Ectodermal cell (in vitro differentiated cells): ENCODE measurements around the gene TTLL10.
"Not testable (repeated sequence)": the region's sequence is repeated elsewhere in the genome, so short reads cannot be mapped to it uniquely, and the experiment has no call there.

Source experiments
- H3K27ac ChIP-seq: 2 replicates; pipeline ENCODE4 v1.7.0; 2013; ENCODE audit warnings: mild to moderate bottlenecking, low read depth, low read length; ENCODE audit not compliant: insufficient read depth, poor library complexity, severe bottlenecking
- H3K27me3 ChIP-seq: 2 replicates; pipeline ENCODE4 v1.7.0; 2013; ENCODE audit warnings: mild to moderate bottlenecking, low read length; ENCODE audit not compliant: insufficient read depth, control insufficient read depth, poor library complexity, severe bottlenecking
- H3K36me3 ChIP-seq: one replicate; pipeline ENCODE4 v1.7.0; 2013; ENCODE audit warnings: low read length; ENCODE audit not compliant: control insufficient read depth, insufficient read depth
- H3K4me1 ChIP-seq: one replicate; pipeline ENCODE4 v1.7.0; 2013; ENCODE audit warnings: low read length; ENCODE audit not compliant: control insufficient read depth, insufficient read depth
- H3K4me3 ChIP-seq: 2 replicates; pipeline ENCODE4 v1.7.0; 2013; ENCODE audit warnings: low read depth, low read length, control low read depth; ENCODE audit not compliant: insufficient read depth
- H3K9me3 ChIP-seq: 2 replicates; pipeline ENCODE4 v1.7.0; 2013; ENCODE audit warnings: mild to moderate bottlenecking, low read length, moderate library complexity; ENCODE audit not compliant: control insufficient read depth
- WGBS, 2 experiments: methylation state at CpG; one replicate each; pipeline ENCODE4 v1.1.7; 2013; ENCODE audit warnings: missing lambda C conversion rate in 2 of 2; 5-methylcytosine and 5-hydroxymethylcytosine counted together

Gene TTLL10

DNA sequence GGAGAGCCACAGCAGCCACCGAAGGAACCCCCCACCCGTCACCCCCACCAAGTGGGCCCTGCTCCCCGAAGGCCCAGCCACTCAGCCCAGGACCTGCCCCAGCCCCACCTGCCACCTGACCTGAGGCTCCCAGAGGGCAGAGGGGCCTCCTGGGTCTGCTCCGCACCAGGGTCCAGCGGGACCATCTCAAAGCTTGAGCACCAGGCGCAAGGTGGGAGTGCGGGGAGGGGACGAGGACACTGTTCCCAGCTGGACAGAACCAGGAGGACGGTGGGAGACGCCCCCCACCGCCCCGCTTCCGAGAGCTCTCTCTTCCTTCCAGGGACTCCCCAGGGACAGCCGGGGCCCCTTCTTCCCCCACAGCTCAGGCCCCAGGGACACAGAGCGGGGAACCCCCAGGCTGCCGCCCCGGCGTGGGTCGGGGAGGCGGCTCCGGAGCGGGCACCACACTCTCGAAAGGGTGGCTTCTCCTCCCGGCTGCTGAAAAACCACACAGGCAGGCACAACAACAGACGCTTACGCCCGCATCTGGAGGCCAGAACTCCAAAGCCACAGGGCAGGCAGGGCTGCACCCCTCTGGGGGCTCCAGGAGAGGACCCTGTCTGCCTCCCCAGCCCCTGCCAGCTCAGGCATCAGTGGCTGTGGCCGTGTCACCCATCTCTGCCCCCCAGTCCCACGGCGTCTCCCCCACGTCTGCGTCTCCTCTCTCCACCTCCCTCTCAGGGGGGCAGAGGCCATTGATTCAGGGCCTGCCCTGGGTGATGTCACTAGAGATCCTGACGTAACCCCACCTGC is 1.9 kb upstream of the TTLL10 start:
- Histone ChIP-seq H3K27me3 (peaks cover 26% of the 10 kb centered on the region), H3K27ac (no peak overlapping the region), H3K36me3 (no peaks in the 10 kb centered on the region), H3K4me1 (peaks cover 21% of the 10 kb centered on the region), H3K9me3 (no peaks in the 10 kb centered on the region), H3K4me3 (no peak overlapping the region)
- 93 to 94% methylated on average over 33 of the region's 33 CpGs for WGBS, 2 experiments

DNA sequence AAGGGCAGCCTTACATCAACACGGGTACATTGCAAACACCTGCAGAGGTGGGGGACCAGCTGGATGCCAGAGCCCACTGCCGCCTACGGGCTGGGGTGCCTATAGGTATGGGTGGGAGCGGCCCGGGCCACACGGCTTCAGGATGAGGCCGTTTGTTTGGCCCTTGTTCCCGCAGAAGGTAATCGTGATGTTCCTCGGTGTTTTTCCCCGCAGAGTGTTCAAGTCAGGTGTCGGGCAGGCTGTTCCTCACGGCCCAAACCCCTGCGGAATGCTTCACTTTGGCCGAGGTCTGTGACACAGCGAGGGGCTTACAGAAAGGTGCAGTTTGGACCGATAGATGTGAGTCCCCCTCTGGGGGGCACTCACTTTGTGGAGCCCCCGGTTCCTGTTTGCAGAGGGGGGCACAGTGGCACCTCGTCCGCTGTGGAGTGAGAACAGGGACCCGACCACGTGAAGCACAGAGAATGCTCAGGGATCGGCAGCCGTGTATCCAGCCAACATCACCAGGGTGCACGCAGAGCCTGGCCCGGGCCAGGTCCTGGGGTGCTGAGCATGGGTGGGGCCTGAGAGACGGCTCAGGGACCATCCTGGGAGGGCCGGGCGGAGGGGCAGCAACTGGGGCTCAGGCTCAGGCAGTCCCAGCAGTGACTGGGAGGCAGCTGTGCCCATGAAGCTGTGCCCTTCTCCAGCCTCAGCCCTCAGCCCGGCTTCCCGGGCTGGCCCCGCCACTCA is 453 bp upstream of the TTLL10 start:
- no peaks in the 10 kb centered on the region for H3K36me3 ChIP-seq
- H3K4me1 ChIP-seq: peaks cover 21% of the 10 kb centered on the region

DNA sequence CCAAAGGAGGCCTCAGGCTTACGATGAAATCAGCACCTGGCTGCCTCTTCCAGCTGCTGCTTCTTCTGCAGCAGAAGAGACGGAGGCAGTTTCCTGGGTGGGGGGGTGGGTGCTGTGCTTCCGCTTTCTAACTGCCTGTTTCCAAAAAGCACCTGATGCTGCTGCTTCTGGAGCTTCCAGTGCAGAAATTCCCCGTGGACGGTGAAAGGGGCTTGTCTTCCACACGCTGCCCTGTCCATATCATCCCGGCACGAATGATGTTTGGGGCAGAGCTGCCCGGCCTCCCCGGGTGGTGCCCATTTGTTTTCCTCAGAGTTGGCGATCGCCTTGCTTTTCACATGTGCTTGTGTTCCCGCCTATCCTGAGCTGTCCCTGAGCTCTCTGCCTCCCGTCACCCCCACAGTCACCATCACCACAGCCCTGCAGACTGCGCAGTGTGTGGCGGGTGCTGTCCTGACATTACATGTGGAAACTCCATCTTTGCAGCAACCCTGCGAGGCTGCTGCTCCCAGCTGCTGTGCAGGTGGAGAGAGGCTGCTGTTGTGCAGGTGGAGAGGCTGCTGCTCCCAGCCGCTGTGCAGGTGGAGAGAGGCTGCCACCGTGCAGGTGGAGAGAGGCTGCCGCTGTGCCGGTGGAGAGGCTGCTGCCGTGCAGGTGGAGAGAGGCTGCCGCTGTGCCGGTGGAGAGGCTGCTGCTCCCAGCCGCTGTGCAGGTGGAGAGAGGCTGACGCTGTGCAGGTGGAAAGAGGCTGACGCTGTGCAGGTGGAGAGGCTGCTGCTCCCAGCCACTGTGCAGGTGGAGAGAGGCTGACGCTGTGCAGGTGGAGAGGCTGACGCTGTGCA is 1.8 kb downstream of the TTLL10 start:
- H3K4me3 ChIP-seq: no peak overlapping the region
- peaks cover 28% of the 10 kb centered on the region for H3K27me3 ChIP-seq

More for the DNA sequence above, 453 bp upstream of the TTLL10 start:
- H3K27me3 ChIP-seq: peaks cover 28% of the 10 kb centered on the region
- WGBS, 2 experiments: 78% methylated on average over 32 of the region's 32 CpGs
- H3K9me3 ChIP-seq: no peaks in the 10 kb centered on the region
- H3K27ac ChIP-seq: no peak overlapping the region
- H3K4me3 ChIP-seq: no peak overlapping the region

DNA sequence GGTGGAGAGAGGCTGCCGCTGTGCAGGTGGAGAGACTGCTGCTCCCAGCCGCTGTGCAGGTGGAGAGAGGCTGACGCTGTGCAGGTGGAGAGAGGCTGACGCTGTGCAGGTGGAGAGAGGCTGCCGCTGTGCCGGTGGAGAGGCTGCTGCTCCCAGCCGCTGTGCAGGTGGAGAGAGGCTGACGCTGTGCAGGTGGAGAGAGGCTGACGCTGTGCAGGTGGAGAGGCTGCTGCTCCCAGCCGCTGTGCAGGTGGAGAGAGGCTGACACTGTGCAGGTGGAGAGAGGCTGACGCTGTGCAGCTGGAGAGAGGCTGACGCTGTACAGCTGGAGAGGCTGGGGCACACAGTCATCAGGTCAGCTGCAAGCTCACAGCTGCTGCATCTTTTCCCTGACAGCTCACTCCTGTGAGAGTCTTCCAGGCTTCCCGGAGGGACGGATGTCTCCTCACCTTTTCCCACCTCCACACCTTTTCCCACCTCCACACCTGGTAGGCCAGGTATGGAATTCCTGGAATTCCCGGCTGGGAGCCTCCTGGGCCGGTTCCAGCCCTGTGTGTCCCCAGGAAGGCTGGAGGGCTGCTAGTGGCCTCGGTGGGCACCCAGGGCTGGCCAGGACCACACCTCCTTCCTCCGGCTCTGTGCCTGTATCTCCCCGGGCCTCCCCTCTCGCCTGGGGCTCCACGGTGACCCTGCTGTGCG is 2.5 kb downstream of the TTLL10 start:
- not testable (repeated sequence) for H3K9me3 ChIP-seq, H3K36me3 ChIP-seq, H3K4me3 ChIP-seq, H3K27ac ChIP-seq, H3K4me1 ChIP-seq
- H3K27me3 ChIP-seq: peaks cover 28% of the 10 kb centered on the region
- WGBS, 2 experiments: 76 to 78% methylated on average over 22 of the region's 22 CpGs

More for the DNA sequence above, 1.8 kb downstream of the TTLL10 start:
- 93 to 94% methylated on average over 29 of the region's 29 CpGs for whole genome bisulfite sequencing, 2 experiments
- peaks cover 11% of the 10 kb centered on the region for H3K4me1 ChIP-seq
- no peak overlapping the region for H3K27ac ChIP-seq
- H3K36me3 ChIP-seq: no peaks in the 10 kb centered on the region
- no peaks in the 10 kb centered on the region for H3K9me3 ChIP-seq

DNA sequence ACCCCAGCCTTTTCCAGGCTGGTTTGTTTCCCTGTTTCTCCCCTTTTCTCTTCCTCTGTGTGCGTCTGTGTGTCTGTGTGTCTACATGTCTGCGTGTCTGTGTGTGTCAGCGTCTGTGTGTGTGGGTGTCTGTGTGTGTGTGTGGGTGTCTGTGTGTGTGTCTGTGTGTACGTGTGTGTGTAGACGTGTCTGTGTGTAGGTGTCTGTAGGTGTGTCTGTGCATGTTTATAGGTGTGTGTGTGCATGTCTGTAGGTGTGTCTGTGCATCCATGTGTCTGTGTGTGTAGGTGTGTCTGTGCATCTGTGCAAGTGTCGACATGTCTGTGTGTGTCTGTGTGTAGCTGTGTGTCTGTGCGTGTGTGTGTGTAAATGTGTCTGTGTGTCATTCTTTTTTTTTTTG is 3.3 kb downstream of the TTLL10 start:
- no peaks in the 10 kb centered on the region for H3K36me3 ChIP-seq
- H3K27me3 ChIP-seq: peaks cover 28% of the 10 kb centered on the region
- H3K4me3 ChIP-seq: no peak overlapping the region
- H3K9me3 ChIP-seq: no peaks in the 10 kb centered on the region
- no peak overlapping the region for H3K27ac ChIP-seq
- H3K4me1 ChIP-seq: peaks cover 8% of the 10 kb centered on the region
- WGBS, 2 experiments: 93 to 94% methylated on average over 7 of the region's 7 CpGs

DNA sequence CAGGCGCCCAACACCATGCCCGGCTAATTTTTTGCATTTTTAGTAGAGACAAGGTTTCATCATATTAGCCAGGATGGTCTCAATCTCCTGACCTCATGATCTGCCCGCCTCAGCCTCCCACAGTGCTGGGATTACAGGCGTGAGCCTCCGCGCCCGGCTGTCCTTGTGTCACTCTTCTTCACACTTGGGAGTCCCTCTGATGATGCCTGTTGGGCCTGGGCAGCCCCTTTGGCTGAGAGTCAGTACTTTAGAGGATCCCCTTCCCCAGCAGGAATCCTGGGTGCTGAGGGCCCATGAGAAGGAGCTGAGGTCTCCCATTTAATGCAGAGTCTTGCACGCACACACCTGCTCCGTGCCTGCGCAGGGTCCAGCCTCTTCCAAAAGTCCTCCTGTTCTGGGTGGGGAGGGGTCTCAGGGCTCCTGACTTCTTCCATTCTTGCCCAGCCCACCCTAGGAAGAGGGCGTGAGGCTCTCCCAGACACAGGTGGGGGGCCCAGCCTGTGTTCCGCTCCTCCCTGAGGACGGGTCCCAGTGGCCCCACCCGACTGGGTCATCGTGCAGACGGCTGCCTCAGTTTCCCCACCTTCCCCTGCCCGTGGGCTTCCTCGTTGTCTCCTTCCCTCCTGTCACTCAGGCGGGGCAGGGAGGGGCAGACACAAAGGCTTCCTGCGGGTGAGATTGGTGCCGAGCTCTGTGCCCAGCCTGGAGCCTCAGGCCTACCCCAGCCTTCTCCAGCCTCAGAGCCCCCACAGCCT is 3.9 kb downstream of the TTLL10 start:
- Histone ChIP-seq H3K27ac (no peak overlapping the region), H3K27me3 (peaks cover 28% of the 10 kb centered on the region), H3K9me3 (no peaks in the 10 kb centered on the region), H3K4me1 (peaks cover 13% of the 10 kb centered on the region), H3K4me3 (no peak overlapping the region), H3K36me3 (no peaks in the 10 kb centered on the region)
- 92 to 93% methylated on average over 21 of the region's 21 CpGs for WGBS, 2 experiments

DNA sequence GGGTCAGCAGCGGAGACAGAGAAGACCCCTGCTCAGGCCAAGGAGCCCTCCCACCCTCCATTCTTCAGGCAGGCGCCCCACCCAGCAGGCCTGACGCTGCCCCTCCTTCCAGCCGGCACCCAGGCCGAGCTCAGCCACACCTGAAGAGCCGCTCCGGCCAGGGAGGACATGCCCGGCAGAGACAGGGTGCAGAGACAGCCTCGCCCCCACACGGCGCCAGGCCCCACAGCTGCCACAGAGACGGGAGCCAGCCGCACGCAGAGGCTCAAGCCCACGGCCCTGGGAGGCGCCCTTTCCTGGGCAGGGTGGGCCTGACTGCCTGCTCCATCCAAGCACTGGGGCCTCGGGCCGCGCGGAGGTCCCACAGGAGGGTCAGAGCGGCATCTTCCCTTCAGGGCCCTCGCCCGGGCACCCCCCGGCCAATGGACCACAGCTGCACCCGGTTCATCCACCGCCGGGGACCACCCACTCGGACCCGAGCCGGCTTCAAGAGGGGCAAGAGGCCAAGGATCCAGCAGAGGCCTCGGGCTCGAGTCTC is 5.2 kb downstream of the TTLL10 start:
- Histone ChIP-seq H3K36me3 (no peaks in the 10 kb centered on the region), H3K27ac (no peak overlapping the region), H3K9me3 (no peaks in the 10 kb centered on the region), H3K27me3 (peaks cover 24% of the 10 kb centered on the region), H3K4me3 (no peak overlapping the region), H3K4me1 (peaks cover 6% of the 10 kb centered on the region)
- WGBS, 2 experiments: 94 to 95% methylated on average over 32 of the region's 32 CpGs

DNA sequence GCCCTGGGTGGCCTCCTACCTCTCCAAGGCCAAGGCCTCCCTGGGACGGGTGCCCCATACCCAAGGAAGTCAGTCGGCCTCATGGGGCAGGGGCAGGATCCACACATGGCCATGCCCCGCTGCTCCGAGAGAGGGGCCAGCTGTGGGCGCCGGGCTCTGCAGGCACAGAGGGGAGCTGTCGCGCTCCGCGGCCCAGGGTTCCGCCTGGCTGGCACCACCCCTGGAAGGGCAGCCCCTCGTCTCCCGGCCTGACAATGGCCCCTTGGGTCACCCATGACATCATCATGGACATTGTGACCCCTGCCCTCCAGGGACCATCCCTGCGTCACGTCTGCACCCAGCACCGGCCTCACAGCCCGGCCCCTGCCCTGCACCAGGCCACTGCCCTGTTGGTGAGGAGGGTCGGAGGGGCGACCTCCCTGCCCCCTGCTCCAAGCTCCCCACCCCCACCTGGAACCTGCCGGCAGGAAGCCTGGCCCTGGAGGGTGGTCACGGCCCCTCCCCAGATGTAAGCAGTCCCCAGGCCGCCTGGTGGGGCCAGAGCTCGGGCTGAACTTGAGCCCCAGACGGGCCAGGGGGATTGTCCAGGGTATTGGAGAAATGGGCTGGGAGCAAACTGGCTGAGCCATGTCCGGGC is 5.8 kb downstream of the TTLL10 start:
- H3K27me3 ChIP-seq: peaks cover 21% of the 10 kb centered on the region
- 87 to 90% methylated on average over 25 of the region's 25 CpGs for WGBS, 2 experiments

More for the DNA sequence above, 5.8 kb downstream of the TTLL10 start:
- Histone ChIP-seq H3K36me3 (no peaks in the 10 kb centered on the region), H3K4me3 (no peak overlapping the region), H3K9me3 (no peaks in the 10 kb centered on the region), H3K4me1 (peaks cover 4% of the 10 kb centered on the region), H3K27ac (no peak overlapping the region)
